Measurements from ENCODE around the gene NR5A2.

Gene NR5A2

GRCh38 chr1:200035956-200036618 is 8.6 kb downstream of the NR5A2 start:
- no peak for DNase-seq (ENCODE audit: low read depth, low spot score)

DNA sequence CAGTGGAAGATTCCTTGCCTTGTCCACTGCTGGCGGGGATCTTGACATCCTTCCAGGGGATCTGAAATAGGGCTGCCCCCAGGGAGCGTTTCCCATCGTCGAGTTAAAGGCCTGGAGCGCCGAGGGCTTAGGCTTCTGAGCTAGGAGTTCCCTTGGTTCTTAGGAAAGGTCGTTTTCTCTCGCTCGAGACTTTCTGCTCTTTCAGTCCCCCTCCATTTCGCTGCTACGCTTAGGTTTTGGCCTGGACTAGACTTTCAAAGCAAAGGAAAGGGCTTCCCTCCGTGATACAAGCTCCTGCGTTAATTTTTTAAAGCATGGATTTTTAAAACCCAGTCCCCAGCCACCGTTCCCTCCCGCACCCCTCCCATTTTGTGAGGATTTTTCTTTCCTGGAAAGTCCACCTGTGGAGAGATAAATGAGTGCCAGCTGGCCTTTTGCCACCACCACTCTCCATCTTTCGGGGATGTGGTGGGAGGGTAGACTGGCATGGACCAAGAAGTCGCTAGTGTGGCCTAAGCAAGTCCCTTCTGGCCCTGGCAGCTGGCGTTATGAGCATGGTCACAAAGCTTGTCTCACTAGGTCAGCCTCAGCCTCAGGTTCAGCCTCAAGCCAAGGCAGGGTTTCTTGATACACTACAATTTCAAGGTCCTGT is 9.2 kb downstream of the NR5A2 start:
- no peak for DNase-seq (ENCODE audit: low read depth, low spot score)

GRCh38 chr1:200037501-200037900 is 10.0 kb downstream of the NR5A2 start:
- no peak for DNase-seq (ENCODE audit: low read depth, low spot score)

DNA sequence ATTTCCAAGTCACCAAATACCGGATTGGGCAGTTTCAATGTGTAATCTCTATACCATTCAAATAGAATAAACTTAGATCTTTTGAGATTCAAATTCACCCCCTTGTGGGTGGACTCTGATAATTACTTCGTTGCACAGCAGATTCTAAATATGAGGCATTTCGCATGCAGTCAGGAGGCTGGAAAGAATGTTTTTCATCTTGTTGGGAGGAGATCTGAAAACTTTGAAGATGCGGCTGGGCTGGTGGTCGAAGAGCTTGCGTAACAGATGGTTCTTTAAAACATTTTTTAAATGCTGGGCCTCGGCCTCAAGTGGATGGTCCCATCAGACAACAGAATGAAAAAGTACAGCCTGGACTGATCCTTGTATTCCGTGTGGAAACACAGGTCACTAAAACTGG is 10.4 kb downstream of the NR5A2 start:
- no peak for DNase-seq (ENCODE audit: low read depth, low spot score)

DNA sequence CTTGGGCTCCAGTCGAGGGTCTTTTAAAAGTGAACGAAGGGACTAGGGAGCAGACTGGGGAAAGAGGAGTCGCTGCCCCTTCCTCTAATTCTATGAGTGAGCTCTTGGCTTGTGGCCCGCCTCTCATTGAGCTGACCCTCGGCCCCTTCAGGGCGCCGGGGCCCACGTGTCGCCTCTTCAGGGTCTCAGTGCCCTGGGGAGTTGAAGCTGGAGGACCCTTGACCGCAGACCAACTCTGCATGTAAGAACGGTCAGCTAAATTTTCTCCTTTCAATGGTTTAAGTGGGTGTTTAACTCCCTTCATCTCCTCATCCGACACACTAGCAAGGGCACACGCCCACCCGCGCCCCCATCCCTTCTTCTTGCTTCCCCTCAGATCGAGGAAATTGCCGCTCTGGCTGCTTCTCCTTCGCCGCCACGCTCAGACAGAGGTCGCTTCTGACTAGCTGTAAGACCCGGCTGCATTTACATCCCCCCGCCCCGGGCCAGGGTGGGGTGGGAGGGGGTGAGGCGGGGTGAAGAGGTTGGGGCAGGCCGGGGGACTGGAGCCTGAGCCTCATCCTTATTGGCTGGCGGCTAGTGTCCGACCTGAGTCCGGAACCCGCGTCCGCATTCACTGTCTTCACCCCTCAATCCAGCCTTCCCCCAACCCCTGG is 10.9 kb downstream of the NR5A2 start:
- peak; percentile 7 for DNase-seq (ENCODE audit: low read depth, low spot score)

GRCh38 chr1:200038981-200039848 is 11.7 kb downstream of the NR5A2 start:
- peak; percentile 56 for DNase-seq (ENCODE audit: low read depth, low spot score)

DNA sequence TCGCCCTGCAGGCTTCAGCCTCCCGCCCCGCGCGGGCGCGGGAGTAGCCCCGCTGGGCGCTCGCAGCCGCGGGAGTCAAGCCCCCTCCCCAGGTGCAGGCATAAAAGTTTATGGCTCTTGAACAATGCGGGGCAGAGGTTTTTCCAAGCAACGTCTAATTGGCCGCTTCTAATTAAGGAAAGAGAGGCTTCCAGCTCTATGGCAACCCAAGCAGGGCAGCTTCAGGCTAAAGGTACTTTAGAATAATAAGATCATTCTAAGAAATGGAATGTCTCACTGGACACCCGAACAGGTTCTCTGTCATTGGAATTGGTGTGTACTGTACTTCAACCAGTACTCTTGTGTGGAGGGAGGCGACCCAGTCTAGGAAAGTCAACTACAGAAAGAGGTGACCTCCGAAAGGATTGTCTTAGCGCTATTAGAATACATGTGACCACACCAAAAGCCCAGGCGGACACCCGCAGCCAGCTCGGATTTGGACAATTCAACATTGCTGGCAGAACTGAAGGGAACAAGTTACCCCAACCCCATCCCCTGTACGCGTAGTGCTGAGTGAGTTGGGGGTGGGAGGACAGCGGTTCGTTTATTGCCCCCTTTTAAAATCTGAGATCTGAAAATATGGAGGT is 12.5 kb downstream of the NR5A2 start:
- DNase-seq (ENCODE audit: low read depth, low spot score), result no peak

DNA sequence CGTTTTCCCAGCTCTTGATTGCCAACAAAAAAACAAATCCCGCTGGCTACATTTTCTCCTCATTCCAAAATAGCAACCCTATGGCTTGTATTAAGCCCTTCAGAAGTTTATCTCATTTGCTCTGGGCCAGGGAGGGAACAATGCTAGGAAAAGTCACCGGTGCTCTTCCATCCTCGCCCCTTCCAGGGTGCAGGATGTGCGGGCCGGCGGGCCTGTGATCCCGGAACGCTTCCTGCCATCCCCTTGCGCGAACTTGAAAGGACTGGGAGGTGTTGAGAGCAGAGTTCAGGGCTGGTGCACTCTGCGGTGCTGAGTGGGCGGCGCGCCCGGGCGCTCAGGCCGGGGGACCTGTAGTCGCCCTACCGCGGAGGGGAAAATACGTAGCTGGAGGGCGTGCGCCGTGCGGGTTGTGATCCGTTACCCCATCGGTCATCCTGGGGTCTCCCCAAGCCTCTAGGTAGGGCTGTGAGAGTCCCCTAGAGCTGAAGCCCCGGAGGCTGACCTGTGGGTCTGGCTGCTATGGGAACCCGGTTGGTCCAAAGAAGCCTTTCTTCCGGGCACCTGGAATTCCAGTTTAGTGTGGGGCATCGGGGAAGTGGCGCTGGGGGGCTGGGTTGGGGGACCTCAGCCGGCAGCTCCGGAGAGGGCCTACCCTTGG is 13.1 kb downstream of the NR5A2 start:
- peak; percentile 10 for DNase-seq (ENCODE audit: low read depth, low spot score)

GRCh38 chr1:200041337-200042118 is 14.0 kb downstream of the NR5A2 start:
- DNase-seq (ENCODE audit: low read depth, low spot score), result no peak

DNA sequence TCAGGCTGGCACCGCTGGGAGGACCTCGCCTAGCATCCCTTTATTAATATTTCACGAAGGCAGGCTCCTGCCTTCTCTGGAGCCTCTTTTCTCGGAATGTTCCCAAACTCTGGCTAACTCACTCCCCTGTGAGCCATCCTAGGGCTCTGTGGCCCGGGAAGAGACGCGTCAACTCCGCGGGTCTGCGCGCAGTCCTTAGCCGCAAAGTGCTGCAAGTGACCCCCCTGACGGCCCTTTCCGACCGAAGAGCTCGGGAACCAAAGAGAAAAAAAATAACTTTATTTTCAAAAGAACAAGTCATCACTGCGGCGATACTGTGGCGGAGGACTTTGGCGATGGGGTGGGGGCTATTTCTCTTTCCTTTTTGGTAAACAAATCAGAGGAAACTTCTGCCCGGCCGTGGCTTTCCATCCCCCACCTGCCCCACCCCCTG is 14.6 kb downstream of the NR5A2 start:
- DNase-seq (ENCODE audit: low read depth, low spot score), result peak; percentile 4

DNA sequence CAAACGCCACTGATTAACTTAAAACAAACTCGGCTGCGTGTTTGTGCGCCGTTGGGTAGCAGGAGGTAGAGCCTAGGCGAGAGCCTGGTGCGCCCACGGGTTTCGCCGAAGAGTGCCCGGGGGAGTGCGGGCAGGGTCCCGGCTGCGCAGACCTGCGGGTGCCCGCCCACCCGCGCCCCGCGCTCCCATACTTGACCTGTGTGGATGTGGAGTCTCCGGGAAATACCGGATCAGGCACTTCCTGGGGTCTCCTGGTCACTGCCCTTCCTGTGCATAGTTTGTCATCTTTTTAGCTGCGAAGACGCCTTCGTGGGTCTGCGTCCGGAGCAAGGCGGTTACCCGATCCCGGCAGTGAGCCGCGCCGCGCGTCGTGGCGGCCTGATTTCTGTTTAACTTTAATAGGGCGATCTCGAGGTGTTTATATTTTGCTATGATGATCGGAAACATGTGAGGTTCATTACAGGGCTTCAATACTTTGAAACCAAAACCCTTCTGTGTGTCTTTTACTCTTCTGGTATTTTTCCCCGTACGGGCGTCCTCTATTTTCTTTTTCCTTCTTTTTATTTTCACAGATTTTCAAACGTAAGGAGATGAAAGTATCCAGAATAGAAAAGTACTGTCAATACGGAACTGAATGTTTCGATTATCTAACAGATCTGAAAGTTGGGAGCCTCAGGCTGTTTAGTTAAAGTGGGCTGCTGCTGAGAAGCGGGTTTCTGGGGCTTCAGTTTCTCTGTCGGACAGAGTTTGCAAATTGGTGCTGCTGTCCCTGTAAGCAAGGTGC is 15.2 kb downstream of the NR5A2 start:
- peak; percentile 21 for DNase-seq (ENCODE audit: low read depth, low spot score)

DNA sequence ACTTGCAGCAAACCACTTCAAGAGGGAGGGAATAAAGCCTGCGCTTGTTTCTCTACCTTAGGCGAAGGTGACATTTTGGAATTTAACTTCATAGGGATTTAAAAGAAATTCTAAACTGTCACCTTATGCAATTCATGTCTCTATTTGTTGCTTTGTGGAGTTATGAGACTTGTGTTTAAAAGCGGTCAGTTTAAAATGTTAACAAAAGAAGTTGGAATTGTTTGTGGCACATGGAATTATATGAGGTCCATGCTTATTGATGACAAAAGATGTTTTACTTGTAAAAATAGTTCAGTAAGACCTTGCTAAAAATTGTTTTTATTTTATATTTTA is 15.8 kb downstream of the NR5A2 start:
- no peak for DNase-seq (ENCODE audit: low read depth, low spot score)

DNA sequence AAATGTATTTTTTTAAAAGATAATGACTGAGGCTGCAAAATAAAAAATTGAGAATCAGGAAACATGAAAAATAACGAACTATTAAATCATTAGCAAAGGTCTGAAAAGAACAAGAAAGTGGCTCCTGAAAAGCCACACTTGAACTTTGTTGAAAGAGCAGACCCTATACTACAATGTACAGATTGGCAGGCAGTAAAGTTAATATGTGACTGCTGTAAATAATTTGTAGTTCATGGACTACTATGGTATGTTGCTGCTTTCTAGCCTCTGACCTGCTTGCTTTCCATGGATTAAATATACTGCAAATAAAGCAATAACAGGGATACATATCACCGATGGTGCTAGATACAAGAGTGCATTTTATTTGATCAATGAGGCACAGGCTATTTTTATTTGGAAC is 18.6 kb downstream of the NR5A2 start:
- no peak for DNase-seq (ENCODE audit: low read depth, low spot score)

DNA sequence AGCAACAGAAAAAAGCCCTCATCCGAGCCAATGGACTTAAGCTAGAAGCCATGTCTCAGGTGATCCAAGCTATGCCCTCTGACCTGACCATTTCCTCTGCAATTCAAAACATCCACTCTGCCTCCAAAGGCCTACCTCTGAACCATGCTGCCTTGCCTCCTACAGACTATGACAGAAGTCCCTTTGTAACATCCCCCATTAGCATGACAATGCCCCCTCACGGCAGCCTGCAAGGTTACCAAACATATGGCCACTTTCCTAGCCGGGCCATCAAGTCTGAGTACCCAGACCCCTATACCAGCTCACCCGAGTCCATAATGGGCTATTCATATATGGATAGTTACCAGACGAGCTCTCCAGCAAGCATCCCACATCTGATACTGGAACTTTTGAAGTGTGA is 20.7 kb downstream of the NR5A2 start:
- no peak for DNase-seq (ENCODE audit: low read depth, low spot score)

DNA sequence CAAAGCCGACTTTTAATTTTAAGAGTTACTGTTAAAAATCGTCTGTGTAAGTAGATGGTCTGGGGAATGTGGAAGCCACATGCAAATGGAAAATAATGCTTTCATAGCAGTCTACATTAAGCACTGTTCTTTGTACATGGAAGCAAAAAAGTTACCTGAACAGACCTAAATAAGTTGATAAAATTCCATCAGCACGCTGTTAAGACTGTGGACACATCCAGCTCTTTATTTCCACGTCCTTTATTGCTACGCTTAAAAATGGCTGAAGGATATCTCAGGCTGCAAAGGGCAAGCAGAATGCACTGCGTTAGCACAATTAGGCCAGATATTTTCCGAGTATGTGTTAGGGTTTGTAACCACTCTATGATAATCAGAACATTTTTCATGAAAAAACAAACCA is 22.3 kb downstream of the NR5A2 start:
- DNase-seq (ENCODE audit: low read depth, low spot score), result no peak

DNA sequence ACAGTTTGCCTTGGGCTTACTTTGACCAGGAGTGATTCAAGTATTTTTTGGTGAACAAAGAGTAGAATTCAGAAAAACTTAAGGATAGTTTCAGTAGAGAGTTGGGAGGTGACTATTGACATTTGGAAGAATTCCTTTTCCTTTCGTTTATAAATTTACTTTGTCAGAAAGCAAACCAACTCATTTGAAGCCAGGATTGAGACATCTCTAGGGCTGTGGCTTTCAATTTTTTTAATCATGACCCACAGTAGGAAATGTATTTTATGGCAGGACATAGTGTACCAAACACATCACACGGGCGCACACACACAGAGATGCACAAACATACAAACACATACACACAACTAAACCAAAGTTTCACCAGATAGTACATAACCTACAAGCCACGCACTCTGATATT is 24.1 kb downstream of the NR5A2 start:
- no peak for DNase-seq (ENCODE audit: low read depth, low spot score)

GRCh38 chr1:200053091-200053490 is 25.6 kb downstream of the NR5A2 start:
- no peak for DNase-seq (ENCODE audit: low read depth, low spot score)

- no peak for DNase-seq (ENCODE audit: low read depth, low spot score)
Observed at GRCh38 chr1:200053646-200054045, 26.1 kb downstream of the NR5A2 start.

GRCh38 chr1:200058341-200058740 is 30.8 kb downstream of the NR5A2 start:
- DNase-seq (ENCODE audit: low read depth, low spot score), result no peak

- DNase-seq (ENCODE audit: low read depth, low spot score), result no peak
Observed at GRCh38 chr1:200062143-200062542, 34.6 kb downstream of the NR5A2 start.
